ENCODE measurements around the gene AGPS. TPM values are rescaled to one million over a fixed set of nuclear protein-coding genes. Genes with fewer than 3 reads are reported as not detected.
A peak's percentile ranks its signal among the peaks of the same experiment; 100 is the strongest.

The AGPS gene
- polyA plus RNA-seq, 2 of the 4 experiments (the other 2 are of a cell fraction) = 49.8 to 62.1 TPM

GRCh38 chr2:177543007-177543760 is 150.6 kb downstream of the AGPS start:
- no peak overlapping the region for H3K4me3 ChIP-seq
- ATAC-seq (peak in 1 of 2 experiments; percentile 23; a peak in 2 of 6 replicates), FAIRE-seq (no peak), DNase-seq (ENCODE audit: low read depth in 1 of 2, low spot score in 1 of 2) (no peak)
- no peaks in the 10 kb centered on the region for H3K4me1 ChIP-seq
- H3K27ac ChIP-seq = no peak overlapping the region
- H3K9me3 ChIP-seq = no peaks in the 10 kb centered on the region
- H3K4me2 ChIP-seq = no peak overlapping the region
- WGBS (ENCODE audit: missing lambda C conversion rate) = 89% methylated on average over 6 of the region's 6 CpGs
- ChIA-PET CTCF (no interaction called here), POLR2A (no interaction called here)
- no peak for TF ChIP-seq ELK1 (IDR thresholded peaks at IDR 0.05; ENCODE audit: low read depth, low read length)
- no peak for TF ChIP-seq HEYL (CRISPR knock-in tag; IDR thresholded peaks at IDR 0.05)
- no peak for TF ChIP-seq KDM1A (IDR thresholded peaks at IDR 0.05; ENCODE audit: low read depth)
- no peak for TF ChIP-seq RAD21 (conservative IDR thresholded peaks at IDR 0.05 in 1 of 2, IDR thresholded peaks at IDR 0.05 in 1 of 2)
- TF ChIP-seq HOXB13 (CRISPR knock-in tag; IDR thresholded peaks at IDR 0.05; ENCODE audit: low read depth) = no peak
- TF ChIP-seq CBX8 (IDR thresholded peaks at IDR 0.05) = no peak

DNA sequence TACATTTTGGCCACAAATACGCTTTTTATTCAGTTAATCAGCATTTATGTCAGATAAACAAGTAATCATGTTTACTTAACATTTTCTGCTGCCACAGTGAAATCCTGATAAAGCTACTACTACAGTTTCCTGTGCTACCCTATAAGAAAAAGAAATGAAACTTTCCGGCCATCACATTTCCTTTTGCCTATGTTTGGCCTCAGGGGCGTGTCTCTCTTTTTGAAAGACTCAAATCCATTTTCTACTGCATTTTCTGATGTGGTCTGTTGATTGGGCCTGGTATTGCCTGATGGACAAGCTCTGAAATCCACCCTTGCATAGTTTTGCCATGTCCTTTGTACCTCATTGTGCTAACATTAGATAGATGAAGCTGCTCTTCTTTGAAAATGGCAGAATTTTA is 152.6 kb downstream of the AGPS start:
- DNase-seq (ENCODE audit: low read depth in 1 of 2, low spot score in 1 of 2) = no peak
- CTCF ChIA-PET = interaction anchor here (1.3 kb wide), 2 partner anchors 10 to 15 kb away, joined by 3 read pairs; no protein-coding TSS in a partner anchor
- TF ChIP-seq HOXB5 (CRISPR knock-in tag; IDR thresholded peaks at IDR 0.05) (no peak), RARB (CRISPR knock-in tag; IDR thresholded peaks at IDR 0.05) (no peak), CHD2 (IDR thresholded peaks at IDR 0.05; ENCODE audit: low read length, partially characterized antibody) (no peak), PHF8 (IDR thresholded peaks at IDR 0.05; ENCODE audit: borderline replicate concordance, low read depth) (no peak), USF2 (IDR thresholded peaks at IDR 0.05) (no peak), HDAC2 (IDR thresholded peaks at IDR 0.05) (no peak), MYC (IDR thresholded peaks at IDR 0.05; ENCODE audit: borderline replicate concordance, low read length) (no peak), NPAS2 (CRISPR knock-in tag; IDR thresholded peaks at IDR 0.05; ENCODE audit: borderline replicate concordance) (no peak), JUN (IDR thresholded peaks at IDR 0.05) (no peak), HOXA7 (CRISPR knock-in tag; IDR thresholded peaks at IDR 0.05) (no peak), FOSB (CRISPR knock-in tag; IDR thresholded peaks at IDR 0.05) (no peak), FOSL2 (IDR thresholded peaks at IDR 0.05) (no peak), FOSL2 (CRISPR knock-in tag; IDR thresholded peaks at IDR 0.05) (no peak), BHLHE40 (IDR thresholded peaks at IDR 0.05; ENCODE audit: low read depth, low read length) (no peak), KDM5A (IDR thresholded peaks at IDR 0.05) (no peak), GATA3 (IDR thresholded peaks at IDR 0.05; ENCODE audit: borderline replicate concordance) (no peak), ZFP36 (IDR thresholded peaks at IDR 0.05; ENCODE audit: borderline replicate concordance, partially characterized antibody) (no peak), CBX2 (IDR thresholded peaks at IDR 0.05; ENCODE audit: borderline replicate concordance, low read depth) (no peak), RNF2 (IDR thresholded peaks at IDR 0.05; ENCODE audit: borderline replicate concordance, low read depth) (no peak)
- TF ChIP-seq, protein P1, sequence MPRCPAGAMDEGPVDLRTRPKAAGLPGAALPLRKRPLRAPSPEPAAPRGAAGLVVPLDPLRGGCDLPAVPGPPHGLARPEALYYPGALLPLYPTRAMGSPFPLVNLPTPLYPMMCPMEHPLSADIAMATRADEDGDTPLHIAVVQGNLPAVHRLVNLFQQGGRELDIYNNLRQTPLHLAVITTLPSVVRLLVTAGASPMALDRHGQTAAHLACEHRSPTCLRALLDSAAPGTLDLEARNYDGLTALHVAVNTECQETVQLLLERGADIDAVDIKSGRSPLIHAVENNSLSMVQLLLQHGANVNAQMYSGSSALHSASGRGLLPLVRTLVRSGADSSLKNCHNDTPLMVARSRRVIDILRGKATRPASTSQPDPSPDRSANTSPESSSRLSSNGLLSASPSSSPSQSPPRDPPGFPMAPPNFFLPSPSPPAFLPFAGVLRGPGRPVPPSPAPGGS (IDR thresholded peaks at IDR 0.05) = no peak
- POLR2A ChIA-PET = no interaction called here
- no peak overlapping the region for H3K4me3 ChIP-seq
- no peaks in the 10 kb centered on the region for H3K4me1 ChIP-seq
- WGBS (ENCODE audit: missing lambda C conversion rate) = 89% methylated on average over 3 of the region's 3 CpGs
- no peak overlapping the region for H3K27ac ChIP-seq
- H3K4me2 ChIP-seq = no peak overlapping the region
- no peak for FAIRE-seq
- no peaks in the 10 kb centered on the region for H3K9me3 ChIP-seq
- no peak for ATAC-seq
